GM19452 (cell line): ENCODE measurements around the gene OR14A2.
A peak's percentile ranks its signal among the peaks of the same experiment; 100 is the strongest.
"Not testable (repeated sequence)": the region's sequence is repeated elsewhere in the genome, so short reads cannot be mapped to it uniquely, and the experiment has no call there.

Experiments
- ATAC-seq: cut with Tn5 transposase; IDR thresholded peaks from one replicate; pipeline ENCODE4 v1.9.1; 2021; ENCODE audit not compliant: unreplicated experiment

OR14A2 gene

DNA sequence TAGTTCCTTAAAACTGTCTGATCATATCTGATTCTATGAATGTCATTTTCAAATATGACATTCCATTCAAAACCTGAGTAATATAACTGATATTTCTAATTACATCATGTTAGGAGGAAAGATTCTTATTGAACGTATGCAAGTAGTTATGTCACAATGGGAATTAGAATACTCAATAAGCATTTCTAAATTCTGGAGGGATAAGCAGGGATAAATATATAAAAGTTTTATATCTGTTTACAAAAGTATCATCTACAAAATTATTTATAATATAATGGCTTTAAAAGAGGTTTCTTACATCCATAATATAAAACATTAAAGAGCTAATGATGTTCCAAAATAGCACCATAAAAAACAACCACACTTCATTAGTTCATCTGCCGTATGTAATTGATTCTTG, at the start of gene OR14A2:
OR14A2 (minus strand) TSS at position 101 of the 400 bp plus-strand sequence.
- no peak for ATAC-seq

DNA sequence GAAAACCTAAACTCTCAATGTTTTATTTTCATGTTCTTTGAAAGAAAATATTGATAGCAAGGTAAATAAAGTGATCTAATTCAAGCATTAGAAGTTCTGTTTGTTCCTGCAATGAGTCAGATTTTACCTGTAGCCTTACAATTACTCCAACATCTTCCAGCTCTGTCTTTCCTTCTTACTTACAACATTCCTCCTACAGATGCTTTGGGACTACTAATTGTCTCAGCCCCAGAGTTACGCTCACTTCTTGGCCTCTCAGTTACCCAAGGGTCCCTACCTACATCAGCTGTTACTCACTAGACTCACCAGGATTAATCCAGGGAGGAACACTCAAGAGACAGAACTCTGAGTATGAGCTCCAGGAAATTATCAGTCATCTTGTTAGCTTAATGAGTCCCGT, 49.6 kb upstream of the OR14A2 start:
- ATAC-seq, result no peak

DNA sequence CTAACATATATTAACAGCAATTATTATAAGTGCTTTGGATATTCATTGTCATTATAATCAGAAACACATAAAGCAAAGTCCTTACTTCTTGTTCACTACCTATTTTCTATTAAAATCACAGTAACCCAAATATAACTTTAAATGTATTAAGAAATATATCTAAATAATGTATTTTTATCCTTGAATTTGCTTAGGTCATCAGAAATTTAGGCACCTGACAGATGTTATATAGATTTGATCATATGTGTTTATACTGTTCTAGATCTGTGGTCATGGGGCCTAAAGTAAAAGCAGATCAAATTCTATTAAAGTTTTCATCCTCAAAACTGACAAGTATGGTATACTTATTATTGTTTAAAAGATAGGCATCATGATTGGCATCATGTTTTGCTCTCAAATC, 21.7 kb upstream of the OR14A2 start:
- ATAC-seq, result no peak

DNA sequence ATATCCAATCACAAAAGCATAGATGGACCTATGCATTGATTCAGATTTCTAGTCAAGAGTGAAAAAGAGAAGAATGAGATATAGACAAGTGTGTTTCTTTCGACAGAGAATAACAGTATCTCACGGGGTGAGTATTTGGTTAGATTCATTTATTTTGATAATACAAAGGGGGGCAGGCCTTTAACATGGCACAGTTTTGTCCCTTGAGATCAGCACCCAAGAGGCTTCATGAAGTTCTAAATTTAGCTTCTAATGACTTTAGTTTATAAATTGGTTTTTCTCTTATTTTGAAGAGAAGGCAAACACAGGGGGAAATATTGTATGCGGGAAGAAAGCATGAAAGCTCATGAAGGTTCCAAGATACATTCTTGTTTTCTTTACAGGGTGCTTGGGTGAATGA, 12.5 kb upstream of the OR14A2 start, which contains the start of gene OR1C1:
OR1C1 (minus strand) TSS at position 101 of the 400 bp plus-strand sequence. CDS start 2,150 bp downstream, outside the sequence.
- no peak for ATAC-seq

DNA sequence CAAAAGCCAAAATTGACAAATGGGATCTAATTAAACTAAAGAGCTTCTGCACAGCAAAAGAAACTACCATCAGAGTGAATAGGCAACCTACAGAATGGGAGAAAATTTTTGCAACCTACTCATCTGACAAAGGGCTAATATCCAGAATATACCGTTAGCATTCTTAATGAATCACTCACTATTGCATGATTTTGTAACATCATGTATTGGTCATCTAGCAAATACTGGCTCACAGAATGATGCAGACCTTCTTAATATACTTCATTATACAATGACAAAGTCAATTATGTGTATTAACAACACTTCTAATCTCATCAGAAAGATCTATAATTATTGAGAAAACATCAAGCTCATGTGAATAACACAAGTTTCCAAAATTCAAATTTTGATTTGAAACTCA, 6.4 kb upstream of the OR14A2 start:
- not testable (repeated sequence) for ATAC-seq

DNA sequence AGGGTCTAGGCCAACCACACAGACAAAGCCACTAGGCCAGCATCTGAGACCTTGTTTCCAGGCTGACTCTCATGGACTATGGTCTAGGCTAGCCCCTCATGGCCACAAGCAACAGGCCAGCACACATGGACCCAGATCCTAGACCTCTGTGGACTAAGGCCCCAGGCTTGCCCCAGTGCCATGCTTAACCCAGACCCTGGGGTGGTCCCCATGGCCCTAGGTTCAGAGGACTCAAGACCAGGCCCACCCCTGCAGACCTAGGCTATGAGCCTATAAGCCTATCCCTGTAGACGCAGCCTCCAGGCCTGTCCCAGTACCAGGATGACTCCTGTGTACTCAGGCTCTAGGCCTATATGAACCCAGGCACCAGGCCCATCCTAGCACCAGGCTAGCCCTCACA, 1.9 kb upstream of the OR14A2 start:
- no peak for ATAC-seq

DNA sequence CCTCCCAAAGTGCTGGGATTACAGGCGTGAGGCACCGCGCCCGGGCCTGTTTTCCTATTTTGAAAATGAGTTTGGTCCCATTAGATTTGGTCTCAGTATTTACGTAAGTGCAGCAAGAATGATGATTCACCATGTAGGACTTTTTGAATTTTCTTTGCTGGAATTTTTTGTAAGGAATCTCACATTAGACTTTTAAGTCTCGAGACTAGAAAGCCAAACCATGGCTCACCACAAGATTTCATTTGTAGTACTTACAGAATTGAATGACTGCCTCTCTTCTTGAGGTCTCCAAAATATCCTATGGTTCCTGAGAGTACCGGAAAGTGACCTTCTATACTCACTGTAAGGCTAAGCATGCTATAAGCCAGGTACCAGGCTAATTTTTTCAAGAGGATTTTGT, 325 bp downstream of the OR14A2 start:
- ATAC-seq, result no peak

DNA sequence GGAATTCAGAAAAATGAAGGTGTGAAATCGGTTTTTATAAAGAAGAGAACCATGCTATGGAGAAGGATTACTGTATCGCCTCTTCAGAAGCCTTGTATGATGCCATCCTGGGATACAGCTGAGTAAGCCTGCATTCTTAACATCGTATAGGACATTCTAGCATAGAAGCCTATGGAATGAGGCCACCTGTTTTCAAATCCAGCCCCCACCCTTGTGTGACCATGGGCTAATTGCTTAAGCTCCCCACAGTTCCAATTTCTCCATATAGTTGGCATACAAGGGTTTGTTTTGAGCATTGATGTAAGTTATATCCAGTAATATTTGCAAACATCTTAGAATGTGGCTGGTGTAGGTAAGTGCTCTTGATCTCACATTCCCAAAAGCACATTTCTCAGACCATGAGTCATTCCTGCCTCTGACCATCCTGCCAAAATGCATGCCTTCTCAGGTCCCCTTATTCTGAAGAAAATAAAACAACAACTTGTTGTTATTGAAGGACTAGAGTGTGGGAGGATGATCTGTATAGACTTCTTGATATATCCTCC, 1.5 kb downstream of the OR14A2 start:
- no peak for ATAC-seq

DNA sequence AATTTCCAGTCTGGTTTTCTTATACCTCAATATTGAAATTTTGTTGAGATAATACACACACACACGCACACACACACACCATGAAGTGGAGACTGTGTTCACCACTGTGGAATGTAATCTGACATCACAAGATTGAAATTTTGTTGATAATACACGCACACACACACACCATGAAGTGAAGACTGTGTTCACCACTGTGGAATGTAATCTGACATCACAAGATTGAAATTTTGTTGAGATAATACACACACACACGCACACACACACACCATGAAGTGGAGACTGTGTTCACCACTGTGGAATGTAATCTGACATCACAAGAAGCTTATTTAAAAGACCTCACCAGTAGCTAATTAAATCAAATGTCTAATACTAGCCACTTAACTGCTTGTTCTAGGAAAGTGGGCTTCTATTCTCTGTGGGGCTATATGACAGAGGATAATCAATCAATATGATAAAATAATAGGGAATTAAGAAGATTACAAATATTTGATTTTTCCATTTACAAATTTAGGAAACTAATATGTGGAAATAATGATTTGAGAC, 5.7 kb downstream of the OR14A2 start:
- ATAC-seq, result not testable (repeated sequence)

DNA sequence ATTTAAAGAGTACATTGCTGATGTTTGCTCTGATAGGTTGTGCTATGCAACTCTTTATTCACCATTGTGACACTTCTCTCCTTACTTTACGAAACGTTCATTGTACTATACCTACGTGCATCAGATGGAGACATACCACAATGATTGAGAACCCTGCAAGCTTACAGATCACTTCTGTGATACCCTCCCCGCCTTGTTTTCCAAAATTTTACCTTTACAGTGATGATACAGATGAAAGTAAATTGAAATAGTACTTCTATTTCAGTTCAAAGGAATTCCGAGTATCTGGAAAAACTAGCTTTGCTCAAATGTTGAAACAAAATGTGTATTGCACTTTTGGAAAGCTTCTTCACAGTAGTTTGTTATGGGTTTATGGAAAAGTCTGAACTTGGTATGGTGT, 6.2 kb downstream of the OR14A2 start:
- ATAC-seq, result no peak

DNA sequence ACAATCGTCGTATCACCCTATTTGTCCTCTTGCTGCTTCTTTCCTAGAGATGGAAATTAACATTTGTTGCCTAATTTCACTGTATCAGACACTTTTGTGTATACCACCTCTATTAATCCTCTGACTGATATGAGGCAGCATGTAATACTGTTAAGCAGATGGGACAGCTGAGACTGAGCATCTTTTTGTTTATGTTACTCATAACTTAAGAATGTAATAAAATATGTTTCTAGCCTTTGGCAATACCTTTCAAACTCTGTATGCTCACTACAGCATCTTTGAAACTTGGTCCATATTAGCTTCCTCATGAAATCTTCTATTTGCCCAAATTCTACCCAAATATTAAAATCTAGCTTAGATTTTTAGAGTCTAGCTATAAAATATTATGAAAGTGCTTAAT, 7.2 kb downstream of the OR14A2 start:
- ATAC-seq, result no peak

DNA sequence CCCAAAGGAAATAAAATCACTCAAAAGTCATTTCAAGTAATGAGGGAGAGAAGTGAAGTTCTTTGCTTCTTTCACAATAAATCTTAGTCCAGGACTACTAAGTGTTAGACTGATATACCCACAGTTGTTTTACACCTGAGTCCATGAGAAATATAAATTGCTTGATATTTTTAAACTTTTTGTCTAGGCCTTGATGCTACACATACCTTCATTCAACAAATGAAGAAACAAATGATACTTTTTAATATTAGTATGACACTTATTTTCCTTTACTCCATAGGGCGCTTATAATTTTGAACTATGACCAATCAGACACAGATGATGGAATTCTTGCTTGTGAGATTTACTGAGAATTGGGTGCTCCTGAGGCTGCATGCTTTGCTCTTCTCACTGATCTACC, 9.6 kb downstream of the OR14A2 start, which contains the start of gene OR14K1:
OR14K1 (plus strand) TSS at position 301 of the 400 bp plus-strand sequence; CDS start at position 301, 0 bp downstream.
- no peak for ATAC-seq

DNA sequence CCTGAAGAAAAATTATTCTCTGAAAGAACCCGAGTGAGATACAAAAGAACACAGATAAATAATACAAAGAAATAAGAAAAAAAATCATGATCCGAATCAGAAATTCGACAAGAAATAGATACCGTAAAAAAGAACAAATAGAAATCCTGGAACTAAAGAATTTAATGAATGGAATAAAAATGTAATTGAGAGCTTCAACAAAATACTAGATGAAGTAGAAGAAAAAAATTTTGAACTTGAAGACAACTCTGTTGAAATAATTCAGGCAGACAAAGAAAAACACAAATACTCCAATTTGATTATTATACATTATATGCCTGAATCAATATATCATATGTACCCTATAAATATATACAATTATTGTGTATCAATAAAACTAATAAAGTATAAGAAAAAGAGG, 26.7 kb downstream of the OR14A2 start:
- no peak for ATAC-seq

DNA sequence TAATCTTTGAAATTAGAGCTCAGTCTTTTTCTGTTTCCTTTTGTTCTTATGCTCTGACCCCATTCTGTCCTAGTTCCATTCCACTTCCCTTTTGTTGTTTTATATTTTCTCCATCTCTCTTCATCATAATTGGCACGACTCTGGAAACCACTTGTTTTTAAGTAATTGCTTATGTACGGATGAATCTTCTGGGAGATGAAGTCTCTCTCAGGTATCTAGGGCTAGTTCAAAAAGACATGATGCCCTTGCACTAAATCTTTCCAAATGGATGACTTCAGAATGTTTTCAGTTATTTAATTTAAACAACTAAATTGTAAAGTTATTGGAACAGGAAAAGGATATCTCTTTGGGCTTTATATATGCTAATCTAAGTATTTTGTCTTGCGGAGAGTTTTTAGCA, 31.4 kb downstream of the OR14A2 start, which contains the start of gene OR6F1:
OR6F1 (minus strand) TSS at position 101 of the 400 bp plus-strand sequence. CDS start 3,891 bp downstream, outside the sequence.
- no peak for ATAC-seq

DNA sequence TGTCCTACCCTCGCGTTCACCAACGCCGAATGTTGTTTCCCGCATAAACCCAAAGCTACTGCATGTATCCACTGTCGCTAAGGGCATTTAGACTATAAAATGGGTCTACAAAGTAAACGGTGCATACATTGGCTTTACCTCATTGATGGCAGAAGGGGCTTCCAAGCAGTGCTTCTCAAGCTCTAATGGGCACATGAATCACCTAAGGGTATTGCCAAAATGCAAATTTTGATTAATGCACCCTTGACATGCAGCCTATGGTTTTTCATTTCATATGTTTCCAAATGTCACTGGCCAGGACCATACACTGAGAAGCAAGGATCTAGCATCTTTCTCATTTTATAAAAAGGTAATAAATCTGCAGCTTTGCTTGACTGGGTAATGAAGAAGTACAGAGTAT, 34.2 kb downstream of the OR14A2 start:
- no peak for ATAC-seq

DNA sequence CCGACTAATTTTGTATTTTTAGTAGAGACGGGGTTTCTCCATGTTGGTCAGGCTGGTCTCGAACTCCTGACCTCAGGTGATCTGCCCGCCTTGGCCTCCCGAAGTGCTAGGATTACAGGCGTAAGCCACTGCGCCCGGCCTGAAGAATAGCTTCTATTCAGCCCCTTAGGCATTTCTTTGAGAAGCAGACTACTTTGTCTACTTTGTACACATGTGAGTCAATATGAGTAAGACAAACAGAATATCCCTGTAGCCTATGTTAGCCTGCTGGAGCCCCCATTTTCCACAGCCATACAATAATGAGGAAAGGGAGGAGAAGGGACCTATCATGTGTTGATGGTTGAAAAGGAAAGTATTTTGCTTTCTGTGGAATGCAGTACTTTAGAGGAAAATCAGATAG, 37.3 kb downstream of the OR14A2 start:
- ATAC-seq, result not testable (repeated sequence)

DNA sequence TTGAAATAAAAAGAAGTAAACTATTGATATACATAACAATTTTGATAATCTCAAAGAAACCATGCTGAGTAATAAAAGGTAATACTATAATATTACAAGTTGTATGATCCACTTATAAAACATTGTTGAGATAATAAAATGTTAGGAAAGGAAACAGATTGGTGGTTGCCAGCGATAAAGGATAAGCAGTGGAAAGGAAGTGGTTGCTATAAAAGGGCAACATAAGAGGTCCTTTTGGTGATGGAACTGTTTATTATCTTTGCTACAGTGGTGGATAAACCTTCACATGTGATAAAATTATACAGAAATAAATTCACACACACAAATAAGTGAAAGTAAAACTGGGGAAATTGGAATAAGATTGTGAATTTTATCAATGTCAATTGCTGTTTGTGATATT, 46.6 kb downstream of the OR14A2 start:
- no peak for ATAC-seq

DNA sequence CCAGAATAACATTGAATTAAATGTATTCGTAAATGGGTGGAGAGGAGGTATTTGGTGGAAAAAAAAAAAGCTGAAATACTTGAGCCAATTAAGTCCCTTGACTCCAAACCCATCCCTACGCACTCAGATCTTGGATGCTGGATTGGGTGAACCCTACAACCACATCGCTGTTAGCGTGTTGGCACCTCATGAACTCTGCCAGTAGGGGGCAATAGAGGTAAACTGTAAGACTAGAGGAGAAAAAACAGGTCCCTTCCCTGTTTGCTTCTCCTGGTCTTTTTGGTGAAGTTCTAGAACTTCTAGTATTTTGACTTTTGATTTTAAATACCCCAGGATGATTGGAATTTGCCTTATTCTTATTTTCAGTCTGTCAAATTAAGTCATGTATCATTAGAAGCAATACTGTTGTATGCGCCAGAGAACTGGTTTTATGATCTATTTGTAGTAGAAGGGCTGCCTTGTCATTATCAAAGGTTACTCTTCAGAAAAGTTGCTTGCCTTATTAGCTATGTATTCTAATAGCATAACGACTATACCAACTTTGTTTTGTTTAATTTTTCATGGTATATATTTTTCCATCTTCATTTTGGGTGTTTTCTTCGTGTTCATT, 66.5 kb downstream of the OR14A2 start:
- peak; percentile 95 for ATAC-seq

DNA sequence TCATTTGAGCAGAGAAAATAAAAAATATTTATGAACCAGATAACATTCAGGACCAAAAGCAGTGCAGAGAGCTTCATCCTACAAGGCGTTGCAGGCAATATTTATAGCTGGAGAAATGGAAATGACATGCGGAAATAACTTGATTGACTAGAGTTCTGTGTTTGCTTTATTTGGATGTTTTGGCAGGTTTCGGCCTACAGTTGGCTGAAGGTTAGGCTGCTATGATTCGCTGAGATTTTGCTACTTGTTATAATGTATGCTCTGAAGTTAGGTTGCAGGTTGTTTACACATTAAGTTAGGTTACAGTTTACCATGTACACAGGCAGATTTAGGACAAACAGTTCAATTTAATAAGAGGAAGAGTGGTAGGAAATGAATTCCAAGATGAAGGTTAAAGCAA, 67.8 kb downstream of the OR14A2 start:
- ATAC-seq, result no peak

DNA sequence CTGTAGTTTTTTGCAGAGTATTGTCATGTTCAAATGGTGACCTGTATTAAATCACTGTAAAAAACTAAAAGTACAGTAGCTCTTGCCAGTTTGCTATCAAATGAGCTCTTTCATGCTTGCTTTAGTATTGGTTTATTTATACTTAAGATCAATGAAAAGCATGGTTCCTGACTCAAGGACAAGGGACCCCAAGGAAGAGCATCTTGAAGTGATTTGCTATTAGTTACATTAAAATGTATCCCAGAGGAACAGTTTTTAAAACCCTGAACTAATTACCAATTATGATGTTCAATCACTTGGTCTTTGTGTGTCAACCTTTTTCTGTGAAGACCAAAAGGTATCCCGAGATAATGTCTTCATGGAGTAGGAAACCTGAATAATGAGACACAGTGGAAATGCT, 68.3 kb downstream of the OR14A2 start, which contains the start of gene OR13G1:
OR13G1 (minus strand) TSS at position 101 of the 400 bp plus-strand sequence. CDS start 6,698 bp downstream, outside the sequence.
- no peak for ATAC-seq
